ENCODE data around the gene TMX4. TPM values are rescaled to one million over a fixed set of nuclear protein-coding genes. Genes with fewer than 3 reads are reported as not detected.
A peak's percentile ranks its signal among the peaks of the same experiment; 100 is the strongest.

TMX4 gene
- total and polyA plus RNA-seq, 2 of the 4 experiments (the other 2 are of a cell fraction) = 5.4 to 13.6 TPM

DNA sequence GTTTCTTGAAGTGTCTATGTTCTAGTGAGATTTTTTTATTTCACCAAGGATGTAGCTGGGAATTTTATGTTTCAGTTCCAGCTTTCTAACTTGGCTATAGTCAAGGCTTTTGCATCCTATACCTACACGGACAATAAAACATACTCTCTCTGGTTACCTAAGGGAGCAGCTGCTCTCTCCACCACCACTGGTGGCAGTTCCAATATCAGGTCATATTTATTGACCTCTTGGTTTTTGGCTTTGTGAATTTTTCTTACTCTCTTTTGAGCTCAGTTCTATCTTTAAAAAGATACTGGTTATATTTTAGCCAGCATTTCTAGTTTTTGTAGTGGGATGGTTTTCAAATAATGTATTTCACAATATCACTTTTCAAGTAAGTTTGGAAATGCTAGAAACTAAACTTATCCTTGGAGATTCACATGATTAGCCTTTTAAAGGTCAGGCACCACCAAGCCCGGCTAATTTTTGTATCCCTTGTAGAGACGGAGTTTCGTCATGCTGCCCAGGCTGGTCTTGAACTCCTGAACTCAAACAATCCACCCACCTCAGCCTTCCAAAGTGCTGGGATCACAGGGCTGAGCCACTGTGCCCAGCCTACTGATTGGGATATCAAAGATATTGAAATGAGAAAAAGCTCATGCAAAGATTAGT, 44.7 kb downstream of the TMX4 start:
- no peak overlapping the region for H4K8ac ChIP-seq (ENCODE audit: low read depth in 2 of 2, low read length in 2 of 2)
- no peak overlapping the region for H3K4me3 ChIP-seq (ENCODE audit: insufficient read depth, low read depth, low read length)
- H3K79me1 ChIP-seq (ENCODE audit: low read depth in 1 of 2, low read length in 2 of 2) = no peaks in the 10 kb centered on the region
- no TSS peak for BruUV-seq (replicated peaks)
- H4K5ac ChIP-seq (ENCODE audit: low read depth, low read length) = no peak overlapping the region
- dilution Hi-C loops (cut with HindIII; ENCODE audit: low sequenced_read_pairs, unreplicated experiment) (no loop called here), intact Hi-C loops (cut with micrococcal nuclease) (no loop called here), in situ Hi-C loops (cut with MboI; ENCODE audit: low sequenced_read_pairs) (no loop called here)
- no peak overlapping the region for H3K23ac ChIP-seq (ENCODE audit: low read depth, low read length)
- H3K4ac ChIP-seq (ENCODE audit: low read depth, low read length) = no peak overlapping the region
- no peak overlapping the region for H3K18ac ChIP-seq (ENCODE audit: low read depth, low read length)
- no peaks in the 10 kb centered on the region for H3K9me3 ChIP-seq (ENCODE audit: control insufficient read depth, insufficient read depth, low read length)
- no peak for ATAC-seq (ENCODE audit: low read depth)
- H2AK9ac ChIP-seq (replicated peaks; ENCODE audit: low read depth, low read length, poor library complexity) = no peak overlapping the region
- WGBS, 2 experiments (ENCODE audit: extremely low coverage in 2 of 2, insufficient read length in 1 of 2) = 80% methylated on average over 3 of the region's 4 CpGs; no CpG with 5 or more reads in 1 of the 2 experiments
- H3K36me3 ChIP-seq (ENCODE audit: control insufficient read depth, insufficient read depth, low read length) = no peaks in the 10 kb centered on the region
- H3K4me2 ChIP-seq (ENCODE audit: low read depth, low read length) = no peak overlapping the region
- no peak overlapping the region for H3K14ac ChIP-seq (replicated peaks; ENCODE audit: low read depth, low read length)
- H3K56ac ChIP-seq (ENCODE audit: extremely low read depth, insufficient read depth, low read length) = no peak overlapping the region
- TF ChIP-seq RCOR1 (IDR thresholded peaks at IDR 0.05; ENCODE audit: insufficient replicate concordance, low read length) = no peak
- TF ChIP-seq CEBPB (IDR thresholded peaks at IDR 0.05; ENCODE audit: low read depth, low read length) = peak; percentile 52; the same call in 1 of the 2 replicates
- peaks cover 6% of the 10 kb centered on the region; the same call in 1 of the 2 replicates for H3K27me3 ChIP-seq (ENCODE audit: control insufficient read depth, insufficient read depth, low read length)
- H2AK5ac ChIP-seq (ENCODE audit: low read depth, low read length) = no peak overlapping the region
- no peaks in the 10 kb centered on the region for H4K20me1 ChIP-seq (ENCODE audit: insufficient read depth, low read length)
- no peak overlapping the region for H2BK20ac ChIP-seq (ENCODE audit: low read depth, low read length)
- no peak overlapping the region for H2BK15ac ChIP-seq (ENCODE audit: low read depth, low read length)
- no peak for DNase-seq
- POLR2A ChIA-PET (ENCODE audit: unreplicated experiment) = no interaction called here
- no peak overlapping the region for H2BK120ac ChIP-seq (ENCODE audit: low read depth, low read length)
- H2AFZ ChIP-seq (replicated peaks; ENCODE audit: low read length, poor library complexity) = no peak overlapping the region
- no peak overlapping the region for H2BK5ac ChIP-seq (ENCODE audit: low read depth, low read length, poor library complexity, severe bottlenecking)
- CTCF ChIA-PET = interaction anchor here (0.5 kb wide), 1 partner anchor 746 kb away, joined by 3 read pairs; no protein-coding TSS in a partner anchor
- H3K9me1 ChIP-seq (ENCODE audit: insufficient read depth, low read length) = no peaks in the 10 kb centered on the region
- no peaks in the 10 kb centered on the region for H3K4me1 ChIP-seq (ENCODE audit: control insufficient read depth, insufficient read depth, low read length)
- H3K9ac ChIP-seq (ENCODE audit: low read depth, low read length) = no peak overlapping the region
- H4K91ac ChIP-seq (ENCODE audit: insufficient read depth, low read depth, low read length) = no peak overlapping the region
- no peak overlapping the region for H3K27ac ChIP-seq (ENCODE audit: insufficient read depth, low read length)

Measured in IMR-90 (cell line).